K562 (cell line): ENCODE measurements around the gene SCYL1. TPM values are rescaled to one million over a fixed set of nuclear protein-coding genes. Genes with fewer than 3 reads are reported as not detected.

ENCODE experiments used
- ELF1 ChIP-seq: fragments of 200-800 bp; sonication (Bioruptor generic); IDR thresholded peaks from 2 replicates; pipeline ENCODE4 v1.6.1; 2016; ENCODE audit warnings: missing genetic modification characterization, missing compliant biosample characterization
- ETS2 ChIP-seq: IDR thresholded peaks from 2 replicates; pipeline ENCODE4 v1.6.1; 2016; ENCODE audit warnings: borderline replicate concordance, missing genetic modification characterization, mild to moderate bottlenecking, moderate library complexity, missing compliant biosample characterization; ENCODE audit not compliant: poor library complexity, severe bottlenecking
- FOXA3 ChIP-seq, 2 experiments: fragments of 450-650 bp in 1 of 2; sonication (generic) in 1 of 2; formaldehyde crosslinking; IDR thresholded peaks in 1 of 2; conservative IDR thresholded peaks in 1 of 2; 2 replicates each; pipeline versions ENCODE4 v1.4.0 to v1.8.0; 2020 to 2022; ENCODE audit warnings: mild to moderate bottlenecking in 2 of 2, missing genetic modification reagents in 1 of 2
- KAT7 ChIP-seq: sonication (generic); formaldehyde crosslinking; IDR thresholded peaks from 2 replicates; pipeline ENCODE4 v1.8.0; 2022; ENCODE audit warnings: missing genetic modification reagents, mild to moderate bottlenecking, borderline replicate concordance
- MTA3 ChIP-seq: fragments of 450-650 bp; formaldehyde crosslinking; IDR thresholded peaks from 2 replicates; pipeline ENCODE4 v1.6.1; 2017; ENCODE audit warnings: mild to moderate bottlenecking, borderline replicate concordance
- POLR2B ChIP-seq: fragments of 450-650 bp; IDR thresholded peaks from 2 replicates; pipeline ENCODE4 v1.6.1; 2018; ENCODE audit warnings: low read depth; ENCODE audit not compliant: partially characterized antibody
- POLR2H ChIP-seq: IDR thresholded peaks from 2 replicates; pipeline ENCODE4 v1.6.1; 2016; ENCODE audit warnings: missing genetic modification characterization, low read depth, mild to moderate bottlenecking, control low read depth, missing compliant biosample characterization, moderate library complexity
- PTTG1 ChIP-seq: fragments of 450-650 bp; IDR thresholded peaks from 2 replicates; pipeline ENCODE4 v1.6.1; 2016; ENCODE audit warnings: low read depth, mild to moderate bottlenecking, missing genetic modification characterization, missing compliant biosample characterization
- SFPQ ChIP-seq: fragments of 200-400 bp; formaldehyde crosslinking; IDR thresholded peaks from 2 replicates; pipeline ENCODE4 v1.6.1; 2017; ENCODE audit warnings: mild to moderate bottlenecking, low read depth, low read length, moderate library complexity
- SIN3B ChIP-seq: fragments of 450-650 bp; IDR thresholded peaks from 2 replicates; pipeline ENCODE4 v1.6.1; 2017; ENCODE audit warnings: low read depth, mild to moderate bottlenecking, moderate library complexity
- SMAD3 ChIP-seq: fragments of 450-650 bp; formaldehyde crosslinking; conservative IDR thresholded peaks from 2 replicates; pipeline ENCODE4 v1.4.0; 2020; ENCODE audit warnings: mild to moderate bottlenecking
- SUPT5H ChIP-seq: fragments of 450-650 bp; IDR thresholded peaks from 2 replicates; pipeline ENCODE4 v1.6.1; 2016
- TEAD4 ChIP-seq, 2 experiments: sonication (generic) in 1 of 2; formaldehyde crosslinking in 1 of 2; IDR thresholded peaks; 2 replicates each; pipeline versions ENCODE4 v1.6.1 to v1.8.0; 2012 to 2022; ENCODE audit warnings: borderline replicate concordance in 1 of 2, inconsistent platforms in 1 of 2, low read length in 1 of 2, mild to moderate bottlenecking in 1 of 2, missing genetic modification reagents in 1 of 2
- ZBTB26 ChIP-seq: fragments of 450-650 bp; formaldehyde crosslinking; IDR thresholded peaks from 2 replicates; pipeline ENCODE4 v1.4.0; 2022; ENCODE audit warnings: missing genetic modification characterization
- ZC3H4 ChIP-seq: sonication (generic); formaldehyde crosslinking; IDR thresholded peaks from 2 replicates; pipeline ENCODE4 v1.9.0; 2021; ENCODE audit warnings: missing genetic modification reagents, borderline replicate concordance
- ZNF146 ChIP-seq: IDR thresholded peaks from one replicate; pipeline ENCODE4 v1.6.1; 2018; ENCODE audit warnings: missing compliant biosample characterization; ENCODE audit not compliant: unreplicated experiment
- polyA plus RNA-seq, 8 experiments: library from polyadenylated mRNA; depleted of rRNA in 4 of 8; stranded (reverse) in 5 of 8; unstranded in 3 of 8; fragments of >200 nt; fragmentation: Nextera tagmentation in 2 of 8; fragmentation: Illumina TruSeq in 1 of 8; extraction: Ambion mirVana in 2 of 8; extraction: Trizol in 1 of 8; gene quantifications; 2 replicates each; pipeline versions ENCODE4 v1.2.1 to v1.2.3, GENCODE V29; 2011 to 2014; ENCODE audit warnings: inconsistent platforms in 1 of 8, missing spikeins in 1 of 8
- total RNA-seq, 7 experiments: library from RNA; depleted of rRNA in 6 of 7; stranded (reverse); fragments of >200 nt in 6 of 7; fragmentation: Illumina TruSeq in 2 of 7; extraction: Trizol in 2 of 7; gene quantifications; 2 replicates each; pipeline versions ENCODE4 v1.2.1 to v1.2.3, GENCODE V29; 2011 to 2021; ENCODE audit warnings: low replicate concordance in 1 of 7
- TF ChIP-seq, protein P1 (sequence below): fragments of 450-650 bp; IDR thresholded peaks from 2 replicates; pipeline ENCODE4 v1.6.1; 2017; ENCODE audit warnings: antibody characterized with exemption, mild to moderate bottlenecking
- TF ChIP-seq, protein P2 (sequence below): fragments of 450-650 bp; formaldehyde crosslinking; IDR thresholded peaks from 2 replicates; pipeline ENCODE4 v1.4.0; 2022; ENCODE audit warnings: missing genetic modification characterization

The SCYL1 gene
- total and polyA plus RNA-seq, 9 of the 15 experiments (the other 6 are each of a cell fraction or from before 2014, with no cell fraction given) = 1.9 to 145 (median 57.6) TPM

GRCh38 chr11:65476632-65477148 is 48.2 kb upstream of the SCYL1 start (continued):
- TF ChIP-seq ZBTB26 (peak; percentile 3; the same call in 1 of the 2 replicates), ELF1 (0 out of 2 replicates have a peak, but pooled peaks have one; percentile 1), SFPQ (no peak), FOXA3 (CRISPR knock-in tag; conservative IDR thresholded peaks at IDR 0.05 in 1 of 2, IDR thresholded peaks at IDR 0.05 in 1 of 2) (0 out of 4 replicates have a peak, but pooled peaks of 1 of the 2 experiments have one; percentile 14), POLR2B (no peak), SIN3B (no peak), SUPT5H (peak; percentile 48; the same call in 1 of the 2 replicates), KAT7 (peak; percentile 27; the same call in 1 of the 2 replicates), SMAD3 (no peak), TEAD4 (IDR thresholded peaks at IDR 0.05; ENCODE audit: low read length) (no peak; the same call in 1 of the 2 replicates), TEAD4 (CRISPR knock-in tag; IDR thresholded peaks at IDR 0.05; ENCODE audit: borderline replicate concordance) (0 out of 2 replicates have a peak, but pooled peaks have one; percentile 14), PTTG1 (tag) (no peak), ZC3H4 (peak; percentile 86), ETS2 (tag) (no peak), POLR2H (tag) (no peak), MTA3 (0 out of 2 replicates have a peak, but pooled peaks have one; percentile 0), ZNF146 (CRISPR knock-in tag) (no peak)
- TF ChIP-seq, protein P1, sequence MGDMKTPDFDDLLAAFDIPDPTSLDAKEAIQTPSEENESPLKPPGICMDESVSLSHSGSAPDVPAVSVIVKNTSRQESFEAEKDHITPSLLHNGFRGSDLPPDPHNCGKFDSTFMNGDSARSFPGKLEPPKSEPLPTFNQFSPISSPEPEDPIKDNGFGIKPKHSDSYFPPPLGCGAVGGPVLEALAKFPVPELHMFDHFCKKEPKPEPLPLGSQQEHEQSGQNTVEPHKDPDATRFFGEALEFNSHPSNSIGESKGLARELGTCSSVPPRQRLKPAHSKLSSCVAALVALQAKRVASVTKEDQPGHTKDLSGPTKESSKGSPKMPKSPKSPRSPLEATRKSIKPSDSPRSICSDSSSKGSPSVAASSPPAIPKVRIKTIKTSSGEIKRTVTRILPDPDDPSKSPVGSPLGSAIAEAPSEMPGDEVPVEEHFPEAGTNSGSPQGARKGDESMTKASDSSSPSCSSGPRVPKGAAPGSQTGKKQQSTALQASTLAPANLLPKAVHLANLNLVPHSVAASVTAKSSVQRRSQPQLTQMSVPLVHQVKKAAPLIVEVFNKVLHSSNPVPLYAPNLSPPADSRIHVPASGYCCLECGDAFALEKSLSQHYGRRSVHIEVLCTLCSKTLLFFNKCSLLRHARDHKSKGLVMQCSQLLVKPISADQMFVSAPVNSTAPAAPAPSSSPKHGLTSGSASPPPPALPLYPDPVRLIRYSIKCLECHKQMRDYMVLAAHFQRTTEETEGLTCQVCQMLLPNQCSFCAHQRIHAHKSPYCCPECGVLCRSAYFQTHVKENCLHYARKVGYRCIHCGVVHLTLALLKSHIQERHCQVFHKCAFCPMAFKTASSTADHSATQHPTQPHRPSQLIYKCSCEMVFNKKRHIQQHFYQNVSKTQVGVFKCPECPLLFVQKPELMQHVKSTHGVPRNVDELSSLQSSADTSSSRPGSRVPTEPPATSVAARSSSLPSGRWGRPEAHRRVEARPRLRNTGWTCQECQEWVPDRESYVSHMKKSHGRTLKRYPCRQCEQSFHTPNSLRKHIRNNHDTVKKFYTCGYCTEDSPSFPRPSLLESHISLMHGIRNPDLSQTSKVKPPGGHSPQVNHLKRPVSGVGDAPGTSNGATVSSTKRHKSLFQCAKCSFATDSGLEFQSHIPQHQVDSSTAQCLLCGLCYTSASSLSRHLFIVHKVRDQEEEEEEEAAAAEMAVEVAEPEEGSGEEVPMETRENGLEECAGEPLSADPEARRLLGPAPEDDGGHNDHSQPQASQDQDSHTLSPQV = peak; percentile 23; the same call in 1 of the 2 replicates
- TF ChIP-seq, protein P2, sequence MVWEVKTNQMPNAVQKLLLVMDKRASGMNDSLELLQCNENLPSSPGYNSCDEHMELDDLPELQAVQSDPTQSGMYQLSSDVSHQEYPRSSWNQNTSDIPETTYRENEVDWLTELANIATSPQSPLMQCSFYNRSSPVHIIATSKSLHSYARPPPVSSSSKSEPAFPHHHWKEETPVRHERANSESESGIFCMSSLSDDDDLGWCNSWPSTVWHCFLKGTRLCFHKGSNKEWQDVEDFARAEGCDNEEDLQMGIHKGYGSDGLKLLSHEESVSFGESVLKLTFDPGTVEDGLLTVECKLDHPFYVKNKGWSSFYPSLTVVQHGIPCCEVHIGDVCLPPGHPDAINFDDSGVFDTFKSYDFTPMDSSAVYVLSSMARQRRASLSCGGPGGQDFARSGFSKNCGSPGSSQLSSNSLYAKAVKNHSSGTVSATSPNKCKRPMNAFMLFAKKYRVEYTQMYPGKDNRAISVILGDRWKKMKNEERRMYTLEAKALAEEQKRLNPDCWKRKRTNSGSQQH (CRISPR knock-in tag) = 0 out of 2 replicates have a peak, but pooled peaks have one; percentile 5
